ENCODE measurements around the gene FAM83C. TPM values are rescaled to one million over a fixed set of nuclear protein-coding genes. Genes with fewer than 3 reads are reported as not detected.

FAM83C gene
- total RNA-seq, 1 donor from 2014 or later, result not detected

DNA sequence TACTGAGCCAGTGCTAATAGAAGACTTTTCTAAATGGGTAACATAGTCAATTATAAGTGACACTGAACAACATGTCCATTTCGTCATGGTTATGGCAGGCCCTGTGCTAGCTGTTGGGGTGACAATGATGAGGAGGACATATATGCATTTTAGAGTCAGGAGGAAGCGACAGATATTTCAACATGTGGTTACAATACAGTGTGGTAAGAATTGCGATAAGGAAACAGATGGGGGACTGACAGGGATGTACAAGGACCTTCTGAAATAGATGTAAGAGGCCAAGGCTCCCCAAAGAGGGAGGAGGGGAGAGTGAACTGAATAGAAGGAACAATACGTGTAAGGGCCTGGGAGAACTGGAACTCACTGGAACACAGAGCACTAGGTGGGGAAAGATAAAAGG is 54.1 kb downstream of the FAM83C start:
- Histone ChIP-seq H3K9me3 (no peaks in the 10 kb centered on the region), H3K4me1 (no peaks in the 10 kb centered on the region), H3K36me3 (peaks cover 5% of the 10 kb centered on the region), H3K4me3 (no peak overlapping the region), H3K27me3 (no peaks in the 10 kb centered on the region), H3K27ac (no peak overlapping the region)
- ATAC-seq (no peak), DNase-seq (no peak)
- TF ChIP-seq CTCF (IDR thresholded peaks at IDR 0.05), result no peak
- intact Hi-C loops (cut with DNase I), result no loop called here

GRCh38 chr20:35237486-35237885 is 54.7 kb downstream of the FAM83C start:
- H3K4me3 ChIP-seq, result no peak overlapping the region
- H3K4me1 ChIP-seq, result no peaks in the 10 kb centered on the region
- no peak for TF ChIP-seq CTCF (IDR thresholded peaks at IDR 0.05)
- ATAC-seq, result no peak
- no peak for DNase-seq
- H3K9me3 ChIP-seq, result no peaks in the 10 kb centered on the region
- no peaks in the 10 kb centered on the region for H3K27me3 ChIP-seq
- H3K36me3 ChIP-seq, result peaks cover 5% of the 10 kb centered on the region
- no peak overlapping the region for H3K27ac ChIP-seq
- intact Hi-C loops (cut with DNase I), result no loop called here

DNA sequence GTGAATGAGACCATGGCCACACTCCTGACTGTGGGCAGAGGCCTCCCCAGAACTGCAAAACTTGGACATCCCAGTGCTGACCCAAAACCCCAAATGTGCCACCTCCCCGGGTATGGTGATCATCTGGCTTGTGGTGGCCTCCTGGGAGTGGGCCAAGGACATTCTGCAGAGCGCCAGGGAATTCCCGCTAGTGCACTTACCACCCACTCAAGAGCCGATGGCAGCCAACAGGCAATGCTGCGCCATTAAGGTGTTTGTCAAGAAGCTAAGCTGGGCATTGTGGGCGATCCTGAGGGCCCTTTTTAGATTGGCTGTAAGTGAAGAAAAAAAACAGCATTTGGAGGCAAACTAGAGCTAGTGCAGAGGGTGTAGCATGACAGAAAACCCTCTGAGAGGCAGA is 56.3 kb downstream of the FAM83C start:
- Histone ChIP-seq H3K4me1 (no peaks in the 10 kb centered on the region), H3K4me3 (no peak overlapping the region), H3K27me3 (no peaks in the 10 kb centered on the region), H3K9me3 (no peaks in the 10 kb centered on the region), H3K27ac (no peak overlapping the region), H3K36me3 (peaks cover 5% of the 10 kb centered on the region)
- TF ChIP-seq CTCF (IDR thresholded peaks at IDR 0.05), result no peak
- ATAC-seq (peak; percentile 80), DNase-seq (peak; percentile 82)
- intact Hi-C loops (cut with DNase I), result no loop called here

Other genes with a start within 250 kb of the FAM83C start
- 67.6 TPM for gene TRPC4AP, start 199.6 kb downstream of the FAM83C start, total RNA-seq
- 39.2 TPM for gene EDEM2, start 145.1 kb downstream of the FAM83C start, total RNA-seq
- gene PROCR, start 120.4 kb downstream of the FAM83C start, total RNA-seq, result 20.4 TPM
- 13.0 TPM for gene MMP24, start 65.7 kb downstream of the FAM83C start, total RNA-seq
- 85.2 TPM for gene MMP24OS, start 14.3 kb downstream of the FAM83C start, total RNA-seq
- 78.8 TPM for gene EIF6, start 7.7 kb downstream of the FAM83C start, total RNA-seq
- gene UQCC1, start 119.5 kb upstream of the FAM83C start, total RNA-seq, result 40.7 TPM
- 4.1 TPM for gene GDF5, start 145.8 kb upstream of the FAM83C start, total RNA-seq
- gene CEP250, start 163.2 kb upstream of the FAM83C start, total RNA-seq, result 21.7 TPM
- gene C20orf173, start 237.2 kb upstream of the FAM83C start, total RNA-seq, result not detected
- gene ERGIC3, start 249.7 kb upstream of the FAM83C start, total RNA-seq, result 179 TPM